Activated CD4-positive, alpha-beta memory T cell treated with anti-CD3 and anti-CD28 coated beads, Interleukin-2, amount 10 ng/mL, durations not matched to agents 7 days and 5 days (primary cell): ENCODE data around the gene NRCAM. TPM values are rescaled to one million over a fixed set of nuclear protein-coding genes. Genes with fewer than 3 reads are reported as not detected.
"Not testable (repeated sequence)": the region's sequence is repeated elsewhere in the genome, so short reads cannot be mapped to it uniquely, and the experiment has no call there.

ENCODE experiments used
- CTCF ChIA-PET: fragments of 350-600 bp; sonication (Branson Sonifier 250); formaldehyde crosslinking; loops from one replicate; lab custom pipeline; 2021; ENCODE audit warnings: antibody characterized with exemption, inconsistent platforms; lab: Charles Lee
- POLR2A ChIA-PET: fragments of 350-600 bp; sonication (Branson Sonifier 250); formaldehyde crosslinking; loops from one replicate; lab custom pipeline; 2021; ENCODE audit warnings: antibody characterized with exemption; lab: Charles Lee
- DNase-seq: peaks from one replicate; pipeline ENCODE4 v3.0.0-alpha.2; 2020
- H3K27ac Mint-ChIP-seq: one replicate; pipeline ENCODE4 v1.8.0; 2021; ENCODE audit warnings: mild to moderate bottlenecking, mixed read lengths
- H3K27me3 Mint-ChIP-seq: one replicate; pipeline ENCODE4 v1.8.0; 2021; ENCODE audit warnings: mixed read lengths
- H3K36me3 Mint-ChIP-seq: one replicate; pipeline ENCODE4 v1.8.0; 2021; ENCODE audit warnings: low read depth, mixed read lengths
- H3K4me1 Mint-ChIP-seq: one replicate; pipeline ENCODE4 v1.8.0; 2021; ENCODE audit warnings: mixed read lengths
- H3K4me3 Mint-ChIP-seq: one replicate; pipeline ENCODE4 v1.8.0; 2021; ENCODE audit warnings: mild to moderate bottlenecking, mixed read lengths
- H3K9me3 Mint-ChIP-seq: one replicate; pipeline ENCODE4 v1.8.0; 2021; ENCODE audit warnings: mixed read lengths
- total RNA-seq, 2 experiments: library from RNA; stranded (reverse); gene quantifications; one replicate each; pipeline ENCODE4 v1.2.3, GENCODE V29; 2021

Gene NRCAM
- total RNA-seq, 2 experiments from 2014 or later: not detected

GRCh38 chr7:108278281-108278680 lies 178.0 kb downstream of the NRCAM start:
- no peaks in the 10 kb centered on the region for H3K4me1 Mint-ChIP-seq
- H3K4me3 Mint-ChIP-seq: no peak overlapping the region
- H3K36me3 Mint-ChIP-seq: no peaks in the 10 kb centered on the region
- DNase-seq: no peak
- ChIA-PET CTCF (no interaction called here), POLR2A (no interaction called here)
- H3K27ac Mint-ChIP-seq: no peak overlapping the region
- H3K27me3 Mint-ChIP-seq: no peaks in the 10 kb centered on the region
- no peaks in the 10 kb centered on the region for H3K9me3 Mint-ChIP-seq

DNA sequence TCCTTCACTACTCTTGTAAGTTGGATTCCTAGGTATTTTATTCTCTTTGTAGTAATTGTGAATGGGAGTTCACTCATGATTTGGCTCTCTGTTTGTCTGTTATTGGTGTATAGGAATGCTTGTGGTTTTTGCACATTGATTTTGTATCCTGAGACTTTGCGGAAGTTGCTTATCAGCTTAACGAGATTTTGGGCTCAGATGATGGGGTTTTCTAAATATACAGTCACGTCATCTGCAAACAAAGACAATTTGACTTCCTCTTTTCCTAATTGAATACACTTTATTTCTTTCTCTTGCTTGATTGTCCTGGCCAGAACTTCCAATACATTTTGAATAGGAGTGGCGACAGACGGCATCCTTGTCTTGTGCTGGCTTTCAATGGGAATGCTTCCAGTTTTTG lies 181.8 kb downstream of the NRCAM start:
- H3K9me3 Mint-ChIP-seq, H3K36me3 Mint-ChIP-seq, H3K27ac Mint-ChIP-seq, POLR2A ChIA-PET, H3K27me3 Mint-ChIP-seq, H3K4me3 Mint-ChIP-seq, H3K4me1 Mint-ChIP-seq, DNase-seq, CTCF ChIA-PET: not testable (repeated sequence)

- H3K4me3 Mint-ChIP-seq, H3K36me3 Mint-ChIP-seq, H3K4me1 Mint-ChIP-seq, H3K27ac Mint-ChIP-seq, POLR2A ChIA-PET, DNase-seq, H3K9me3 Mint-ChIP-seq, CTCF ChIA-PET, H3K27me3 Mint-ChIP-seq: not testable (repeated sequence)
These were observed 183.3 kb downstream of the NRCAM start for GRCh38 chr7:108272891-108273290.

DNA sequence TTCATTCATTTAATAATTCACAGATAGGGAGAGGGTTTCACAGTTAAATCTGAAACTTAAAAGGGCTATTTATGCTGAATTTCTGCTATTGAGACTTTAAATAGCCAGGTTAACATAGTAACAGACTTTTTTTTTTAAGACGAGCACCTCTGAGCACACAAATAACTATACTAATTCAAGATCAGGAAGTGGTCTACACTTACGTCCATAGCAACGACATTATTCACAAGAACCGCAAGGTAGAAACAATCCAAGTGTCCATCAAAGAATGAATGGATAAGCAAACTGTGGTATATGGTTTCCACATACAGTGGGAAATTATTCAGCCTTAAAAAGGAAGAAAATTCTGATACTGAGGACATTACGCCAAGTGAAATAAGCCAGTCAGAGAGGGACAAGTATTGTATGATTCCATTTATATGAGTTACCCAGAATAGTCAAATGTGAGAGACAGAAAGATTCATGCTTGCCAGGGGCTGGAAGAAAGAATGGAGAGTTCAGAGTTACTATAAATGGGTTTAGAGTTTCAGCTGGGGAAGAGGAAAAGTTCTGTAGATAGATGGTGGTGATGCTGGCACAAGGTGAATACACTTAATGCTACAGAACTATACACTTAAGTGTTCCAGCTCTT lies 185.7 kb downstream of the NRCAM start:
- ChIA-PET CTCF (interaction anchor here (0.7 kb wide), 1 partner anchor 19 kb away, joined by 3 read pairs; no protein-coding TSS in a partner anchor), POLR2A (no interaction called here)
- Mint-ChIP-seq H3K27me3 (peaks cover 2% of the 10 kb centered on the region), H3K4me1 (no peaks in the 10 kb centered on the region), H3K9me3 (no peaks in the 10 kb centered on the region), H3K27ac (no peak overlapping the region), H3K4me3 (no peak overlapping the region), H3K36me3 (no peaks in the 10 kb centered on the region)
- DNase-seq: no peak

DNA sequence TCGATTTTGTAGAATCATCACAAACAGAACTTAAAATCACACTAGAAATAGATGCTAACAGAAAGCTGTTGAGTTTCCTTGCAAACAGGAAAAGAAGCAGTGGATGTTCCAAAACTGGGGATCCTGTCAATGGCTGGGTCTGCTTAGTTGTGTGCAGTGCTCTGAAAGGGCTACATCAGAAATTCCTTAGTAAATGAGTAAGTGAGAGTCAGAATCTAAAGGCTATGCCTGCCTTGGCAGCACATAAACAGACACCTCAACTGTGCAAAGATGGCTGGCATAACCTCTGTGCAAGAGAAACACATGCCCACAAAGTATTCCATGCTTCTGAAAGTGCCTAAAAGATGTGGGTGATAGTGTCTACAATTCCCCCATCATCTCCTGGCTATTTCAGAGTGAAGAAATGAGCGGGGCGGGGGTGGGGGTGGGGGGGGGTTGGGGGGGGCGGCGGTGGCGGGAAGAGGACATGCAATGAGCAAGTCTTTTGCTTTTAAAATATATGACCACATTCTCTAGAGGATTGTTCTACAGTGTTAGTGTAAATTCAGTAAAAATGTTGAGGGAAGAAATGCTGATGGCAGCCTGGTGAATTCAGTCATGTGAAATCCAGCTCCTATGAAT lies 187.9 kb downstream of the NRCAM start:
- H3K27ac Mint-ChIP-seq: no peak overlapping the region
- H3K27me3 Mint-ChIP-seq: peaks cover 4% of the 10 kb centered on the region
- no peaks in the 10 kb centered on the region for H3K9me3 Mint-ChIP-seq
- ChIA-PET CTCF (no interaction called here), POLR2A (no interaction called here)
- no peak for DNase-seq
- H3K36me3 Mint-ChIP-seq: no peaks in the 10 kb centered on the region
- no peaks in the 10 kb centered on the region for H3K4me1 Mint-ChIP-seq
- H3K4me3 Mint-ChIP-seq: no peak overlapping the region

DNA sequence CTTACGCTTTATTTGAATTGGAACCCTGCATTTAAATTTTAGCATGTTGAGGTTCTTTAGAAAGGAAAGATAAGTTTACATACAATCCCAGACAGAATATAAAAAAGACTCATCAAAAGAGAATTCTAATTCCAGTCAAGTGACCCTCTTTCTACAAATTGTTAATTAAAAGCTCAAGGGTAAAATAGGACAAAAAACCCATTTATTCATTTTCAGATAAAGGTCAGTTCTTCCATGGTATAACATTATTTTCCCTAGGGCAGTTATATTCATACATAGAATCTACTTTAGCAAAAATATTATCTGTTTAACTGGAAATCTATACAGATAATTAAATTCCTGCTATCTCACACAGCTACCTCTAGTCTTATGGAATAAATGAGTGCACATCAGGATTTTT lies 188.6 kb downstream of the NRCAM start:
- Mint-ChIP-seq H3K27me3 (peaks cover 4% of the 10 kb centered on the region), H3K9me3 (no peaks in the 10 kb centered on the region), H3K4me1 (no peaks in the 10 kb centered on the region), H3K36me3 (no peaks in the 10 kb centered on the region), H3K27ac (no peak overlapping the region), H3K4me3 (no peak overlapping the region)
- CTCF ChIA-PET: interaction anchor here (0.6 kb wide), 1 partner anchor 285 kb away, joined by 3 read pairs; no protein-coding TSS in a partner anchor
- POLR2A ChIA-PET: no interaction called here
- no peak for DNase-seq

- POLR2A ChIA-PET: no interaction called here
- Mint-ChIP-seq H3K9me3 (no peaks in the 10 kb centered on the region), H3K27me3 (peaks cover 4% of the 10 kb centered on the region), H3K4me1 (no peaks in the 10 kb centered on the region), H3K36me3 (no peaks in the 10 kb centered on the region), H3K4me3 (no peak overlapping the region), H3K27ac (no peak overlapping the region)
- no peak for DNase-seq
- CTCF ChIA-PET: no interaction called here
These were observed 189.7 kb downstream of the NRCAM start for GRCh38 chr7:108266491-108266890.

GRCh38 chr7:108266035-108266434 lies 190.2 kb downstream of the NRCAM start:
- Mint-ChIP-seq H3K27ac (no peak overlapping the region), H3K4me3 (no peak overlapping the region), H3K36me3 (no peaks in the 10 kb centered on the region), H3K27me3 (peaks cover 4% of the 10 kb centered on the region), H3K9me3 (no peaks in the 10 kb centered on the region), H3K4me1 (no peaks in the 10 kb centered on the region)
- CTCF ChIA-PET: no interaction called here
- DNase-seq: no peak
- POLR2A ChIA-PET: no interaction called here

GRCh38 chr7:108265007-108265406 lies 191.2 kb downstream of the NRCAM start:
- Mint-ChIP-seq H3K27me3 (peaks cover 4% of the 10 kb centered on the region), H3K36me3 (no peaks in the 10 kb centered on the region), H3K27ac (no peak overlapping the region), H3K4me3 (no peak overlapping the region), H3K4me1 (no peaks in the 10 kb centered on the region), H3K9me3 (no peaks in the 10 kb centered on the region)
- ChIA-PET CTCF (no interaction called here), POLR2A (no interaction called here)
- DNase-seq: no peak

- ChIA-PET CTCF (no interaction called here), POLR2A (interaction anchor here (0.6 kb wide), 1 partner anchor 238 kb away, joined by 3 read pairs; no protein-coding TSS in a partner anchor)
- Mint-ChIP-seq H3K27me3 (peaks cover 2% of the 10 kb centered on the region), H3K36me3 (no peaks in the 10 kb centered on the region), H3K9me3 (peaks cover 4% of the 10 kb centered on the region), H3K4me3 (no peak overlapping the region), H3K4me1 (no peaks in the 10 kb centered on the region), H3K27ac (no peak overlapping the region)
- DNase-seq: no peak
These were observed 192.8 kb downstream of the NRCAM start for GRCh38 chr7:108263425-108263824.

DNA sequence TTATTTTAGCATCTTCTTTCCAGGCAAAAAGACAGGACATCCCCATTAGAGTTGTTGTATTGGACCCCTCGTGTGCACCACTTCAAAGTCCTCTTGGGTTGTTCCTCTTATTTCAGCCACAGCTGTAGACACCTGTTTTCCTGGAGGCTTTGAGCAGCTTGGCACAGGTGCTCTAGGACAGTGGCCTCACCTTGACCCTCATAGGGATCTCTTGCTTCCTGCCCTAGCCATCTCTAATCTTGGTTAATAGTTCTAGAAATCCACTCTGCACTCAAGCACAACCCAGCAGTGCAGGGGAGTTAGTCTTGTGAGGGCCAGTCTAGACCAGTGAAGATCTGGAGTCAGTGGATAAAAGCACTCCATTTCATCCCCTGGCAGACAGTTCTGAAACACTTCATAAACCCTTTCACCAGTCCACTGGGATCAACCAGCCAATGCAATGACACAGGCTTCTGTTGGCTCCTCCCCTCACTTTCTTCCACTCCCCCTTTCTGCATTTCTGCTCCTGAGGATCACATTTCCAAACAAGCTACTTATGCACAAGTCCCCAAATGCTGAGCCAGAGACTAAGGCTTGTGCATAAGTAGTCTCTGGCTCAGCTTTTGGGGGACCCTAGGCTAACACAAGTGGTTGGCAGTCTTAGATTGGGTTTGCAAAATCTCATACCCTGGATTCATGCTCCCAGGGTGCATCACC lies 194.5 kb downstream of the NRCAM start:
- ChIA-PET POLR2A (no interaction called here), CTCF (no interaction called here)
- H3K4me1 Mint-ChIP-seq: no peaks in the 10 kb centered on the region
- H3K27me3 Mint-ChIP-seq: peaks cover 2% of the 10 kb centered on the region
- H3K9me3 Mint-ChIP-seq: peaks cover 4% of the 10 kb centered on the region
- no peak overlapping the region for H3K27ac Mint-ChIP-seq
- H3K36me3 Mint-ChIP-seq: no peaks in the 10 kb centered on the region
- DNase-seq: no peak
- H3K4me3 Mint-ChIP-seq: no peak overlapping the region

- POLR2A ChIA-PET, DNase-seq, CTCF ChIA-PET, H3K27ac Mint-ChIP-seq, H3K4me1 Mint-ChIP-seq, H3K27me3 Mint-ChIP-seq, H3K36me3 Mint-ChIP-seq, H3K4me3 Mint-ChIP-seq, H3K9me3 Mint-ChIP-seq: not testable (repeated sequence)
These were observed 196.8 kb downstream of the NRCAM start for GRCh38 chr7:108259447-108259846.

DNA sequence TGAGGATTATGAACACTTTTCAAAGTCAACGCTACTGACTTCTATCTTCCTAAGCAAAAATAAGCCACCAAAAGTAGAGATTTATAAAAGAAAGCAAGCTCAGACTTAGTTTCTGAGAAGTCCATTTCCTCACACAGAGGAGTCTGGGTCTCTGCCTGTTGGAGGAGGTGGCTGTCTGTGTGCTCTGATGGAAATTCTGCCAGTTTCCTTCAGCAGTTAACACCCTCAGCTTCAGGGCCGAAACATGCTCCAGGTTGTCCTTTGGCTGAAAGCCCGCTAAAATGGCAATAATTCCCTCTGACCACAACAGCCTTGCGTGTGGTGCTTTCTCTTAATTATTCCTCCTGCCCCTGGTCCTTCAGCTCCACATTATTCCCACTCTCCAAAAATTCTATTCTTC lies 198.3 kb downstream of the NRCAM start:
- ChIA-PET POLR2A (no interaction called here), CTCF (no interaction called here)
- H3K27me3 Mint-ChIP-seq: no peaks in the 10 kb centered on the region
- H3K9me3 Mint-ChIP-seq: peaks cover 4% of the 10 kb centered on the region
- DNase-seq: no peak
- H3K36me3 Mint-ChIP-seq: no peaks in the 10 kb centered on the region
- no peaks in the 10 kb centered on the region for H3K4me1 Mint-ChIP-seq
- H3K27ac Mint-ChIP-seq: no peak overlapping the region
- H3K4me3 Mint-ChIP-seq: no peak overlapping the region
